Karpas-422 (cell line): ENCODE measurements around the gene BIRC5. TPM values are rescaled to one million over a fixed set of nuclear protein-coding genes. Genes with fewer than 3 reads are reported as not detected.

Experiments used
- DNase-seq: peaks from one replicate; pipeline ENCODE4 v3.0.0-alpha.2; 2015
- H2AFZ ChIP-seq: fragments of 200-600 bp; sonication (generic); 2 replicates; pipeline ENCODE4 v1.6.1; 2014; ENCODE audit warnings: antibody characterized with exemption, low read length, mixed read lengths
- H3K27ac ChIP-seq: fragments of 200-600 bp; sonication (generic); 2 replicates; pipeline ENCODE4 v1.5.1; 2014; ENCODE audit warnings: mild to moderate bottlenecking, low read length, moderate library complexity
- H3K27me3 ChIP-seq: fragments of 200-600 bp; sonication (generic); 2 replicates; pipeline ENCODE4 v1.6.1; 2014; ENCODE audit warnings: low read length, mixed read lengths
- H3K36me3 ChIP-seq: fragments of 200-600 bp; sonication (generic); 2 replicates; pipeline ENCODE4 v1.6.1; 2014; ENCODE audit warnings: low read length, mixed read lengths; ENCODE audit not compliant: insufficient read depth
- H3K4me1 ChIP-seq: fragments of 200-600 bp; sonication (generic); 2 replicates; pipeline ENCODE4 v1.6.1; 2014; ENCODE audit warnings: mild to moderate bottlenecking, low read length, mixed read lengths
- H3K4me2 ChIP-seq: fragments of 200-600 bp; sonication (generic); 2 replicates; pipeline ENCODE4 v1.6.1; 2014; ENCODE audit warnings: low read length, low read depth, mild to moderate bottlenecking; ENCODE audit not compliant: poor library complexity, severe bottlenecking
- H3K4me3 ChIP-seq: fragments of 200-600 bp; sonication (generic); 2 replicates; pipeline ENCODE4 v1.5.1; 2014; ENCODE audit warnings: mild to moderate bottlenecking, antibody characterized with exemption, low read length, mixed read lengths
- H3K79me2 ChIP-seq: fragments of 200-600 bp; sonication (generic); 2 replicates; pipeline ENCODE4 v1.6.1; 2014; ENCODE audit warnings: mild to moderate bottlenecking, low read length, mixed read lengths
- H3K9ac ChIP-seq: fragments of 200-600 bp; sonication (generic); 2 replicates; pipeline ENCODE4 v1.6.0; 2014; ENCODE audit warnings: low read length
- H3K9me2 ChIP-seq: fragments of 200-600 bp; sonication (generic), shearing (Covaris generic); replicated peaks from 2 replicates; pipeline ENCODE4 v1.6.0; 2014; ENCODE audit warnings: mild to moderate bottlenecking, low read length, moderate library complexity; ENCODE audit not compliant: insufficient read depth
- H3K9me3 ChIP-seq: fragments of 300-700, 200-600 bp; sonication (generic); 2 replicates; pipeline ENCODE4 v1.6.1; 2014; ENCODE audit warnings: low read length, mixed read lengths
- H4K20me1 ChIP-seq: fragments of 200-600 bp; sonication (generic); 2 replicates; pipeline ENCODE4 v1.6.1; 2014; ENCODE audit warnings: mild to moderate bottlenecking, antibody characterized with exemption, low read length, low read depth; ENCODE audit not compliant: insufficient read depth
- total RNA-seq: library from RNA; depleted of rRNA; stranded (reverse); fragments of >200 nt; shearing (Covaris generic); gene quantifications from 2 replicates; pipeline ENCODE4 v1.2.3, GENCODE V29; 2014; ENCODE audit warnings: low replicate concordance

Gene BIRC5
- total RNA-seq, 1 experiment from 2014 or later = 45.4 TPM

- H3K4me3 ChIP-seq = no peak overlapping the region
- no peak overlapping the region for H3K9ac ChIP-seq
- DNase-seq = peak; percentile 60
- H3K36me3 ChIP-seq = peaks cover 17% of the 10 kb centered on the region; the same call in 1 of the 2 replicates
- no peaks in the 10 kb centered on the region for H3K27me3 ChIP-seq
- H3K9me3 ChIP-seq = no peaks in the 10 kb centered on the region
- no peaks in the 10 kb centered on the region for H3K9me2 ChIP-seq
- H3K4me1 ChIP-seq = no peaks in the 10 kb centered on the region
- H4K20me1 ChIP-seq = no peaks in the 10 kb centered on the region
- no peak overlapping the region for H2AFZ ChIP-seq
- H3K27ac ChIP-seq = no peak overlapping the region
- no peak overlapping the region for H3K4me2 ChIP-seq
- H3K79me2 ChIP-seq = no peaks in the 10 kb centered on the region
Measured at GRCh38 chr17:78206298-78206697, 7.8 kb upstream of the BIRC5 start.

DNA sequence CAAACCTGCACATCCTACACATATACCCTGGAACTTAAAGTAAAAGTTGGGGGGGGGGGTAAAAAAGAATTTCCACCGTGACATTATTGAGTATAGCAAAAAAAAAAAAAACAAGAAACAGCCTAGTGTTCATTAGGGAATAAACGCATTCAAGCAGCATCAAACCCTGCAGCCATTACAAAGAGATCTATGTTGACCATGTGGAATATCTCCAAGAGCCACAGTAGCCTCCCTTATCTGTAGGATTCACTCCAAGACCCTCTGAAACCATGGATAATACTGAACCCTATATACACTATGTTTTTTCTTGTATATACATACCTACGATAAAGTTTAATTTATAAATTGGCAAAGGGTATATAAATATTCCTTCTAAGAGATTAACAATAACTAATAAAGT lies 5.6 kb upstream of the BIRC5 start:
- no peaks in the 10 kb centered on the region for H3K9me3 ChIP-seq
- H3K4me2 ChIP-seq = no peak overlapping the region
- H3K9me2 ChIP-seq = no peaks in the 10 kb centered on the region
- peaks cover 17% of the 10 kb centered on the region; the same call in 1 of the 2 replicates for H3K36me3 ChIP-seq
- no peak for DNase-seq
- H2AFZ ChIP-seq = no peak overlapping the region
- H3K4me3 ChIP-seq = no peak overlapping the region
- no peaks in the 10 kb centered on the region for H3K27me3 ChIP-seq
- no peak overlapping the region for H3K9ac ChIP-seq
- no peaks in the 10 kb centered on the region; the same call in 1 of the 2 replicates for H3K4me1 ChIP-seq
- H3K27ac ChIP-seq = no peak overlapping the region
- H3K79me2 ChIP-seq = no peaks in the 10 kb centered on the region
- H4K20me1 ChIP-seq = no peaks in the 10 kb centered on the region

GRCh38 chr17:78210111-78210510 lies 3.9 kb upstream of the BIRC5 start:
- Histone ChIP-seq H3K27me3 (no peaks in the 10 kb centered on the region), H3K9ac (no peak overlapping the region), H2AFZ (no peak overlapping the region), H3K36me3 (0 out of 2 replicates have a peak, but pooled peaks cover 7% of the 10 kb centered on the region), H3K4me3 (no peak overlapping the region), H3K9me2 (no peaks in the 10 kb centered on the region), H3K4me1 (peaks cover 7% of the 10 kb centered on the region), H3K27ac (no peak overlapping the region), H3K9me3 (no peaks in the 10 kb centered on the region), H3K79me2 (peaks cover 10% of the 10 kb centered on the region), H3K4me2 (no peak overlapping the region), H4K20me1 (no peaks in the 10 kb centered on the region)
- DNase-seq = no peak

GRCh38 chr17:78211032-78211431 lies 3.0 kb upstream of the BIRC5 start:
- no peaks in the 10 kb centered on the region for H3K27me3 ChIP-seq
- H3K27ac ChIP-seq = no peak overlapping the region
- no peaks in the 10 kb centered on the region for H3K9me2 ChIP-seq
- H3K4me2 ChIP-seq = no peak overlapping the region
- H3K79me2 ChIP-seq = peaks cover 19% of the 10 kb centered on the region
- no peak overlapping the region for H3K4me3 ChIP-seq
- no peaks in the 10 kb centered on the region for H4K20me1 ChIP-seq
- no peaks in the 10 kb centered on the region for H3K9me3 ChIP-seq
- H2AFZ ChIP-seq = no peak overlapping the region
- H3K4me1 ChIP-seq = peaks cover 14% of the 10 kb centered on the region
- no peak overlapping the region for H3K9ac ChIP-seq
- 0 out of 2 replicates have a peak, but pooled peaks cover 10% of the 10 kb centered on the region for H3K36me3 ChIP-seq
- no peak for DNase-seq

DNA sequence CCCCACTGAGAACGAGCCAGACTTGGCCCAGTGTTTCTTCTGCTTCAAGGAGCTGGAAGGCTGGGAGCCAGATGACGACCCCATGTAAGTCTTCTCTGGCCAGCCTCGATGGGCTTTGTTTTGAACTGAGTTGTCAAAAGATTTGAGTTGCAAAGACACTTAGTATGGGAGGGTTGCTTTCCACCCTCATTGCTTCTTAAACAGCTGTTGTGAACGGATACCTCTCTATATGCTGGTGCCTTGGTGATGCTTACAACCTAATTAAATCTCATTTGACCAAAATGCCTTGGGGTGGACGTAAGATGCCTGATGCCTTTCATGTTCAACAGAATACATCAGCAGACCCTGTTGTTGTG lies 631 bp downstream of the BIRC5 start:
- H3K36me3 ChIP-seq = peaks cover 14% of the 10 kb centered on the region
- peak overlapping the region; percentile 32; the same call in 1 of the 2 replicates for H2AFZ ChIP-seq
- no peaks in the 10 kb centered on the region for H3K9me3 ChIP-seq
- peak overlapping the region; percentile 99 for H3K9ac ChIP-seq
- H3K9me2 ChIP-seq = no peaks in the 10 kb centered on the region
- H3K79me2 ChIP-seq = peaks cover 26% of the 10 kb centered on the region
- peak overlapping the region; percentile 100 for H3K4me3 ChIP-seq
- H3K4me2 ChIP-seq = peak overlapping the region; percentile 99
- no peaks in the 10 kb centered on the region for H3K27me3 ChIP-seq
- H3K27ac ChIP-seq = peak overlapping the region; percentile 84
- H4K20me1 ChIP-seq = no peaks in the 10 kb centered on the region
- no peak for DNase-seq
- H3K4me1 ChIP-seq = peaks cover 14% of the 10 kb centered on the region

DNA sequence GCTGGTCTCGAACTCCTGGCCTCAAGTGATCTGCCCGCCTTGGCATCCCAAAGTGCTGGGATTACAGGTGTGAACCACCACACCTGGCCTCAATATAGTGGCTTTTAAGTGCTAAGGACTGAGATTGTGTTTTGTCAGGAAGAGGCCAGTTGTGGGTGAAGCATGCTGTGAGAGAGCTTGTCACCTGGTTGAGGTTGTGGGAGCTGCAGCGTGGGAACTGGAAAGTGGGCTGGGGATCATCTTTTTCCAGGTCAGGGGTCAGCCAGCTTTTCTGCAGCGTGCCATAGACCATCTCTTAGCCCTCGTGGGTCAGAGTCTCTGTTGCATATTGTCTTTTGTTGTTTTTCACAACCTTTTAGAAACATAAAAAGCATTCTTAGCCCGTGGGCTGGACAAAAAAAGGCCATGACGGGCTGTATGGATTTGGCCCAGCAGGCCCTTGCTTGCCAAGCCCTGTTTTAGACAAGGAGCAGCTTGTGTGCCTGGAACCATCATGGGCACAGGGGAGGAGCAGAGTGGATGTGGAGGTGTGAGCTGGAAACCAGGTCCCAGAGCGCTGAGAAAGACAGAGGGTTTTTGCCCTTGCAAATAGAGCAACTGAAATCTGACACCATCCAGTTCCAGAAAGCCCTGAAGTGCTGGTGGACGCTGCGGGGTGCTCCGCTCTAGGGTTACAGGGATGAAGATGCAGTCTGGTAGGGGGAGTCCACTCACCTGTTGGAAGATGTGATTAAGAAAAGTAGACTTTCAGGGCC lies 5.5 kb downstream of the BIRC5 start:
- H3K9me2 ChIP-seq = no peaks in the 10 kb centered on the region
- H3K27me3 ChIP-seq = no peaks in the 10 kb centered on the region
- H3K4me2 ChIP-seq = no peak overlapping the region
- H4K20me1 ChIP-seq = no peaks in the 10 kb centered on the region
- DNase-seq = no peak
- H3K9me3 ChIP-seq = no peaks in the 10 kb centered on the region
- peaks cover 21% of the 10 kb centered on the region for H3K79me2 ChIP-seq
- peaks cover 11% of the 10 kb centered on the region for H3K4me1 ChIP-seq
- H3K27ac ChIP-seq = no peak overlapping the region
- H3K9ac ChIP-seq = no peak overlapping the region
- no peak overlapping the region for H3K4me3 ChIP-seq
- H3K36me3 ChIP-seq = peaks cover 33% of the 10 kb centered on the region
- H2AFZ ChIP-seq = no peak overlapping the region

- Histone ChIP-seq H3K9ac (no peak overlapping the region), H3K27ac (no peak overlapping the region), H3K36me3 (peaks cover 22% of the 10 kb centered on the region), H3K79me2 (no peaks in the 10 kb centered on the region), H3K9me2 (no peaks in the 10 kb centered on the region), H3K27me3 (no peaks in the 10 kb centered on the region), H4K20me1 (no peaks in the 10 kb centered on the region), H3K4me1 (no peaks in the 10 kb centered on the region), H3K9me3 (no peaks in the 10 kb centered on the region), H3K4me3 (no peak overlapping the region), H3K4me2 (no peak overlapping the region), H2AFZ (no peak overlapping the region)
- DNase-seq = no peak
Measured at GRCh38 chr17:78223061-78223460, 9.0 kb downstream of the BIRC5 start.

GRCh38 chr17:78223765-78224164 lies 9.7 kb downstream of the BIRC5 start:
- H2AFZ ChIP-seq = no peak overlapping the region
- H3K9me2 ChIP-seq = no peaks in the 10 kb centered on the region
- no peaks in the 10 kb centered on the region for H3K9me3 ChIP-seq
- H3K9ac ChIP-seq = no peak overlapping the region
- H4K20me1 ChIP-seq = no peaks in the 10 kb centered on the region
- DNase-seq = no peak
- H3K36me3 ChIP-seq = peaks cover 22% of the 10 kb centered on the region
- no peak overlapping the region for H3K4me3 ChIP-seq
- H3K27me3 ChIP-seq = no peaks in the 10 kb centered on the region
- H3K27ac ChIP-seq = no peak overlapping the region
- no peaks in the 10 kb centered on the region for H3K4me1 ChIP-seq
- H3K79me2 ChIP-seq = no peaks in the 10 kb centered on the region
- no peak overlapping the region for H3K4me2 ChIP-seq
